Mesodermal cell (in vitro differentiated cells): ENCODE measurements around the gene ZNF716.
"Not testable (repeated sequence)": the region's sequence is repeated elsewhere in the genome, so short reads cannot be mapped to it uniquely, and the experiment has no call there.

ENCODE experiments used
- H3K27ac ChIP-seq: 2 replicates; pipeline ENCODE4 v1.7.0; 2013; ENCODE audit warnings: mild to moderate bottlenecking, low read depth, low read length, moderate library complexity; ENCODE audit not compliant: severe bottlenecking
- H3K36me3 ChIP-seq: 2 replicates; pipeline ENCODE4 v1.7.1; 2013; ENCODE audit warnings: mild to moderate bottlenecking, low read length, moderate library complexity; ENCODE audit not compliant: control insufficient read depth, insufficient read depth
- H3K4me1 ChIP-seq: one replicate; pipeline ENCODE4 v1.7.1; 2013; ENCODE audit warnings: mild to moderate bottlenecking, low read length; ENCODE audit not compliant: insufficient read depth, control insufficient read depth, poor library complexity, severe bottlenecking
- H3K4me3 ChIP-seq: 2 replicates; pipeline ENCODE4 v1.7.0; 2013; ENCODE audit warnings: low read length, control low read depth, mild to moderate bottlenecking; ENCODE audit not compliant: insufficient read depth, poor library complexity, severe bottlenecking; ENCODE audit errors: extremely low read depth
- H3K9me3 ChIP-seq: 2 replicates; pipeline ENCODE4 v1.7.1; 2013; ENCODE audit warnings: mild to moderate bottlenecking, low read length, moderate library complexity; ENCODE audit not compliant: control insufficient read depth
- WGBS, 2 experiments: methylation state at CpG; one replicate each; pipeline ENCODE4 v1.1.5; 2013; ENCODE audit warnings: missing lambda C conversion rate in 2 of 2; ENCODE audit not compliant: insufficient coverage in 2 of 2; 5-methylcytosine and 5-hydroxymethylcytosine counted together

Gene ZNF716

DNA sequence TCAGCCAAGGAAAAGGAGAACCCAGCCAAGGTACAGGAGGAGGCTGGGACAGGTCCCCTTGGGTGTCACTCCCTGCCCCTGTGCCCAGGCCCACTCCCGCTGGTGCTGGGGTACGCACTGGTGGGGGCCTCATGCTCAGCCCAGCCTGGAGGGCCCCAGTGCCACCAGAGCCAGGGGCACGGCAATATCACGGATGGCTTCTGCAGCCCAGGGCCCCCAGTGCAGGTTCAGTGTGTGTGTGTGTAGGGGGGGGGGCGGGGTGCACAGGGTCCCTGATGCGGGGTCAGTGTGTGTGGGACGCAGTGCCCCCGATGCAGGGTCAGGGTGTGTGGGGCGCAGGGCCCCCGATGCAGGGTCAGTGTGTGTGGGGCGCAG lies 23.4 kb upstream of the ZNF716 start:
- Histone ChIP-seq H3K36me3 (no peaks in the 10 kb centered on the region), H3K4me3 (no peak overlapping the region), H3K4me1 (no peaks in the 10 kb centered on the region), H3K9me3 (peaks cover 51% of the 10 kb centered on the region), H3K27ac (no peak overlapping the region)
- 81 to 96% methylated on average over 3 to 6 of the region's 11 CpGs for WGBS, 2 experiments

DNA sequence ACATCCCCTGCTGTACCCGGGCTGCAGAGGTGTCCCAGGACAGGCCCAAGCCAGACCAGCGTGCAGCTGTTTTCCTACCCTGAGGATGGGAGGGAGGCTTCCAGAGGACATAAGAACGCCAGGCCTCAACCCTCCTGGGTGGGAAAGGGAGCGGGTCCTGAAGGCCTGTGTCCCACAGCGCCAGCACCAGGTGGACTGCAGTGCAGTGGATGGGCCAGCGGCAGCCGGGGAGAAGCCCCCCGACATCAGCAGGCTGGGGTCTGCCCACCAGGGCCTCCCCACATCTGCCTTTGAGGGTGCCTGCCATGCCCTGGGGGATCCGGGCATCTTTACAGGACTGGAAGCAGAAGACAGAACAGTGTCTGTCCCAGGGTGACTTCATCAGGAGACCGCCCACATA lies 22.8 kb upstream of the ZNF716 start:
- Histone ChIP-seq H3K27ac (no peak overlapping the region), H3K4me1 (no peaks in the 10 kb centered on the region), H3K4me3 (no peak overlapping the region), H3K9me3 (peaks cover 51% of the 10 kb centered on the region), H3K36me3 (no peaks in the 10 kb centered on the region)
- 79 to 82% methylated on average over 7 to 9 of the region's 10 CpGs for WGBS, 2 experiments

DNA sequence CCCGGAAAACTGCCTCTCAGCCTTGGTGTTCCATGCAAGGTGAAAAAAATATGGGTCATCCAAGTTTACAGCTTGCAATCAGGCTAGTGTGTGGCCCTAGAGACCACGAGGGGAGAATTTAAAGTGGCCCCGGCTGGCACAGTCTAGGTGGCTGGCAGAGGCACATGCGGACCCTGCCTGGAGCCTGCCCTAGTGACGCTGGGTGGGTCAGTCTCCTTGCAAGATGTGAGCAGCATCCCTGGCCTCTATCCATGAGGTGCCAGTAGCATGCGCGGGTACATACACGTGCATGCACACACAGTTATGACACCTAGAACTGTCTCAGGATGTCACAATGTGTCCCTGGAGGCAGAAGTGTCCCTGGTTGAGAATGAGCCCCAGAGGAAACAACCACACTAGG lies 22.4 kb upstream of the ZNF716 start:
- Histone ChIP-seq H3K36me3 (no peaks in the 10 kb centered on the region), H3K27ac (no peak overlapping the region), H3K9me3 (peaks cover 55% of the 10 kb centered on the region), H3K4me3 (no peak overlapping the region), H3K4me1 (no peaks in the 10 kb centered on the region)
- 85 to 86% methylated on average over 8 of the region's 8 CpGs for WGBS, 2 experiments

DNA sequence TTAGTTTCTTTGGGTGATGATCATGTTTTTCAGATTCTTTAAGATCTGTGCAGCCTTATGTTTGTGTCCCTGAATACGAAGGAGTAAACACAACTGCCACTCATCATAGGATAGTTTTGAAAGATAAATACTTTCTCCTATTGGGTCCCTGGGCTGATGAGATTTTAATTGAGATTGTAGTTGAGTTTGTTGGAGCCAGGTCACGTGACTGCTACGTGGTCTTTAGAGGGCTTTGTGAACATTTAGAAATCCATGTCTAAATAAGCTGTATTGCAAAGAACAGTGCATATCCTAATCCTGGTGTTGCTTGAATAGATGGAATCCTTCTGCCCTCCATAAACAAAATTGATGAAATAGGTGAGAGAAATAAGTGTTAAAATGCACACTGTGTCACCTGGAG lies 17.4 kb upstream of the ZNF716 start:
- no peak overlapping the region for H3K27ac ChIP-seq
- no peaks in the 10 kb centered on the region for H3K4me1 ChIP-seq
- peaks cover 45% of the 10 kb centered on the region for H3K9me3 ChIP-seq
- no peak overlapping the region for H3K4me3 ChIP-seq
- no peaks in the 10 kb centered on the region for H3K36me3 ChIP-seq
- WGBS, 2 experiments, result 14 to 40% methylated on average over 1 to 2 of the region's 3 CpGs

DNA sequence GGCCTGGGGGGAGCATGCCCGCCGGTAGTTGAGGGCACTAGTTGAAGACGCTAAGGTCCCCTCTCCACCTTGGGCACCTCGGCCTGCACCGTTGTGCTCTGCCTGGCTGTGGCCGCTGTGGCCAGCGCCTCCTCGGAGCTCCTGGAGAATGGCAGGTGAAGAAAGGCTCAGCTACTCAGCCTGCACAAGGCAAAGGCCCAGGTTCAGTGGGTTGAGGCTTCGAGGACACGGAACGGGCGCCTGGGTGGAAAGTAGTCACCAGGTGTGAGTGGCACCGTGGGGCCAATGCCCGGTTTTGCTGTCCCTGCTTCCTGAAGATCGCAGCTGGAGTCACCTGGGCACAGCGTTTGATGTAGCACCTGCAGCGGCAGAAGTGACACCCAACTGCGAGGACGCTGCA lies 12.4 kb upstream of the ZNF716 start:
- Histone ChIP-seq H3K27ac (no peak overlapping the region), H3K4me1 (no peaks in the 10 kb centered on the region), H3K4me3 (no peak overlapping the region), H3K9me3 (peaks cover 56% of the 10 kb centered on the region), H3K36me3 (no peaks in the 10 kb centered on the region)
- WGBS, 2 experiments, result 82 to 88% methylated on average over 17 to 19 of the region's 19 CpGs

DNA sequence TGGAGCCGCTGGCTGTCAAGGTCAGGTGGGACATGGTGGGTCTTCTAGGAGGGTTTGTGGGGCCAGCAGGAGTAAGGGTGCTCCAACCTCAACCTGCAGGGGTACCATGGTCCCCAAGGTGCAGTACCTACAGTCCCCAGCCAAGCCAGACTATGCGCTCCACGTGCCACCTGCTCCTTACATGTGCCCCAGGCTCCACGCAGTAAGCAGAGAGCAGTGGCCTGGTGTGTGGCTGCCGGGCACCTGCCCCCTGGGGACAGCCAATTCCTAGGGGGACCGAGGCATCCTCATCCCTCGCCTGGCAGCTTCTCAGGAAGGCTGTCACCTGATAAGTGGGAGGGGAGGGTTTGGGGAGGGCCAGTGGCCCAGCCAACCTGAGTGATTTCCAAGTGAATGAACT lies 11.7 kb upstream of the ZNF716 start:
- H3K4me1 ChIP-seq, result no peaks in the 10 kb centered on the region
- H3K4me3 ChIP-seq, result no peak overlapping the region
- 71 to 89% methylated on average over 4 to 6 of the region's 7 CpGs for WGBS, 2 experiments
- H3K9me3 ChIP-seq, result peaks cover 56% of the 10 kb centered on the region
- no peaks in the 10 kb centered on the region for H3K36me3 ChIP-seq
- no peak overlapping the region for H3K27ac ChIP-seq

DNA sequence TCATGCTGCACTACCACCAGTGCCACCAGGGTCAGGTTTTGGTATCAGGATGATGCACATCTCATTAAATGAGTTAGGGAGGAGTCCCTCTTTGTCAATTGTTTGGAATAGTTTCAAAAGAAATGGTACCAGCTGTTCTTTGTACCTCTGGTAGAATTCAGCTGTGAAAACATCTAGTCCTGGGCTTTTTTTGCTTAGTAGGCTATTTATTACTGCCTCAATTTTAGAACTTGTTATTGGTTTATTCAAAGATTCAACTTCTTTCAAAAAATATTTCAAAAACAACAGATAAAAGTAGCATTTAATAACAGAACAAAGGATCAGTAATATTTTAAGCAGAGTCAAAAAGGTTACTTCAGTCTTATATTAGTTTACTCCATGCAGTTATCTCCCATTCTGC lies 6.4 kb upstream of the ZNF716 start:
- Histone ChIP-seq H3K27ac (no peak overlapping the region), H3K9me3 (peaks cover 45% of the 10 kb centered on the region), H3K4me3 (no peak overlapping the region), H3K4me1 (no peaks in the 10 kb centered on the region), H3K36me3 (no peaks in the 10 kb centered on the region)

DNA sequence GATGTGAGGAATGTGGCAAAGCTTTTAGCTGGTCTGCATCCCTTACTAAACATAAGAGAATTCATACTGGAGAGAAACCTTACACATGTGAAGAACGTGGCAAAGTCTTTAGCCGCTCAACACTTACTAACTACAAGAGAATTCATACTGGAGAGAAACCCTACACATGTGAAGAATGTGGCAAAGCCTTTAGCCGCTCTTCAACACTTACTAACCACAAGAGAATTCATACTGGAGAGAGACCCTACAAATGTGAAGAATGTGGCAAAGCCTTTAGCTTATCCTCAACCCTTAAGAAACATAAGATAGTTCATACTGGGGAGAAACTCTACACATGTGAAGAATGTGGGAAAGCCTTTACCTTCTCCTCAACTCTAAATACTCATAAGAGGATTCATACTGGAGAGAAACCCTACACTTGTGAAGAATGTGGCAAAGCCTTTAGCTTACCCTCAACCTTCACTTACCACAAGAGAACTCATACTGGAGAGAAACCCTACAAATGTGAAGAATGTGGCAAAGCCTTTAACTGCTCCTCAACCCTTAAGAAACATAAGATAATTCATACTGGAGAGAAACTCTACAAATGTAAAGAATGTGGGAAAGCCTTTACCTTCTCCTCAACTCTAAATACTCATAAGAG lies 19.3 kb downstream of the ZNF716 start:
- H3K36me3 ChIP-seq, H3K4me3 ChIP-seq, H3K4me1 ChIP-seq, H3K27ac ChIP-seq: not testable (repeated sequence)
- 86% methylated on average over 2 of the region's 3 CpGs; no CpG with 5 or more reads in 1 of the 2 experiments for WGBS, 2 experiments
- H3K9me3 ChIP-seq, result peaks cover 56% of the 10 kb centered on the region

DNA sequence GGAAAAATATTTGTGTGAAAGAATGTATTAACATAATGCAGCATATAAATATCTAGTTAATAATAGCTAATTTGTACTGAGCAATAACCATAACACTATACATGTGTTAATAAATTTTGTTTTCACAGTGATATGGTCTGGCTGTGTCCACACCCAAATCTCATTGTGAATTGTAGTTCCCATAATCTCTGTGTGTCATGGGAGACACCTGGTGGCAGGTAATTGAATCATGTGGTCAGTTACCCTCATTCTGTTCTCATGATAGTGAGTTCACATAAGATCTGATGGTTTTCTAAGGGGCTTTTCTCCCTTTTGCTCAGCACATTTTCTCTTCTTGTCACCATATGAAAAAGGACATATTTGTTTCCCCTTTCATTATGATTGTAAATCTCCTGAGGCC lies 30.3 kb downstream of the ZNF716 start:
- H3K4me3 ChIP-seq, H3K27ac ChIP-seq, H3K36me3 ChIP-seq, H3K4me1 ChIP-seq: not testable (repeated sequence)
- H3K9me3 ChIP-seq, result peaks cover 26% of the 10 kb centered on the region

DNA sequence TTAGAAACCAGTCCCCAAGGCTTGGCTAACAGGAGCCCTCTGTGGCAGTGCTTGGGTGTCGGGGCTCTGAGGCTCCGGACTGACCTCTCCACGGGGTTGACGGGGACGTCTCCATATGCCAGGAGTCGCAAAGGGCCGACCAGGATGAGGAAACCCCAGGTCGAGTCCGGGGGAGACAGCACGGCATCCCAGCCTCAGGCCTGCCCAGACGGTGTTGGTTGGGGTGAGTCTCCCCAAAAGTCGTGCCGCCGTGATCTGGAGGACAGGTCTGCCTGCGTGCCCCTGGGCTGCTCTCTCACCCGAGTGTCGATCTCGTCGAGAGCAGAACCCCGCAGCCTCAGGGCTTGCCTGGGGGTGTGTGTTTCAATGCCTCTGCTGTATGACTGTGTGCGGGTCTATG lies 35.0 kb downstream of the ZNF716 start:
- H3K4me3 ChIP-seq, H3K27ac ChIP-seq, H3K4me1 ChIP-seq, H3K36me3 ChIP-seq: not testable (repeated sequence)
- 83 to 85% methylated on average over 10 to 14 of the region's 21 CpGs for WGBS, 2 experiments
- peaks cover 55% of the 10 kb centered on the region for H3K9me3 ChIP-seq

DNA sequence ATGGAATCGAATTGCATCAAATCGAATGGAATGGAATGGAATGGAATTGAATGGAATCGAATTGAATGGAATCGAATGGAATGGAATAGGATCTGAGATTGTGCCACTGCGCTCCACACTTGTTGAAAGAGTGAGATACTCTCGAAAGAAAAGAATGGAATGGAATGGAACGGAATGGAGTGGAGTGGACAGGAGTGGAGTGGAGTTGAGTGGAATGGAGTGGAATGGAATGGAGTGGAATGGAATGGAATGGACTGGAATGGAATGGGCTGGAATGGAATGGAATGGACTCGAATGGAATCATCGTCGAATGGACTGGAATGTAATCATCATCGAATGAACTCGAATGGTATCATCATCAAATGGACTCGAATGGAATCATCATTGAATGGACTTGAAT lies 38.0 kb downstream of the ZNF716 start:
- WGBS, 2 experiments, result 79 to 84% methylated on average over 13 of the region's 13 CpGs
- Histone ChIP-seq H3K36me3 (no peaks in the 10 kb centered on the region), H3K4me3 (no peak overlapping the region), H3K4me1 (no peaks in the 10 kb centered on the region), H3K9me3 (peaks cover 64% of the 10 kb centered on the region), H3K27ac (no peak overlapping the region)
